GM23338 (cell line): ENCODE results near the gene DMGDH.

ENCODE experiments used
- CTCF ChIP-seq, 2 experiments: fragments of 200-600 bp in 1 of 2; sonication (generic) in 1 of 2; conservative IDR thresholded peaks; 2 replicates each; pipeline versions ENCODE4 v1.5.1 to v1.6.1; 2016 to 2017; ENCODE audit warnings: antibody characterized with exemption in 2 of 2, low read depth in 2 of 2, mild to moderate bottlenecking in 2 of 2, moderate library complexity in 1 of 2
- ETS1 ChIP-seq: IDR thresholded peaks from 2 replicates; pipeline ENCODE4 v1.6.1; 2016; ENCODE audit warnings: antibody characterized with exemption
- POLR2AphosphoS5 ChIP-seq: IDR thresholded peaks from 2 replicates; pipeline ENCODE4 v1.6.1; 2016; ENCODE audit warnings: antibody characterized with exemption, low read depth
- ZNF114 ChIP-seq: fragments of 250-450 bp; sonication (Bioruptor Pico); IDR thresholded peaks from 2 replicates; pipeline ENCODE4 v1.5.0; 2020; ENCODE audit warnings: mild to moderate bottlenecking, moderate library complexity

- TF ChIP-seq CTCF (conservative IDR thresholded peaks at IDR 0.05; ENCODE audit: low read depth in 2 of 2), result no peak
- no peak for TF ChIP-seq POLR2AphosphoS5
- TF ChIP-seq ZNF114 (CRISPR knock-in tag), result no peak
- TF ChIP-seq ETS1, result no peak
These were observed 21.6 kb upstream of the DMGDH start for GRCh38 chr5:79091064-79091463.
